ENCODE measurements around the gene CSF3.

DNA sequence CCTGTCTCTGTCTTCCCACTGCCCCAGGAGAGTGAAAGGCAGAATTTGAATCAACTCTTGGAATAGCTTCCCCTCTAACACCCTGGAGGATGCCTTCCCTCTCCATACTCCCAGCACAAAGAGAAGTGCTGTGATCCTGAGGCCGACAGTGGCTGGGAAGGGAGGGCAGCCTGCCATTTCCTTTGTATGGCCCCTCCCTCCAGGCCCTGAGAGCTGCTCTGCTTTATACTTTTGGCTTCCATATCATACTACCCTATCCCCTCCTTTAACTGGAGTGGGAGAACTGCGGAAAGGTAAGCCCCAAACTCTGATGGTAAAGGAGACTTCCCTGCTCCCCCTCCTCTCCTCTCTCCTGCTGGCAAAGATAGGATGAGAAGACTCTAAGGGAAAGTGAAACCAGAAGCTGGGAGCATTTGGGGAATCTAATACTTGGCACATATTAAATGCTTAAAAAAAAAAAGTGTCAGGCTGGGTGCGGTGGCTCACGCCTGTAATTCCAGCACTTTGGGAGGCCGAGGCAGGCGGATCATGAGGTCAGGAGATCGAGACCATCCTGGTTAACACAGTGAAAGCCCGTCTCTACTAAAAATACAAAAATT lies 43.0 kb downstream of the CSF3 start:
- TF ChIP-seq, protein P1, sequence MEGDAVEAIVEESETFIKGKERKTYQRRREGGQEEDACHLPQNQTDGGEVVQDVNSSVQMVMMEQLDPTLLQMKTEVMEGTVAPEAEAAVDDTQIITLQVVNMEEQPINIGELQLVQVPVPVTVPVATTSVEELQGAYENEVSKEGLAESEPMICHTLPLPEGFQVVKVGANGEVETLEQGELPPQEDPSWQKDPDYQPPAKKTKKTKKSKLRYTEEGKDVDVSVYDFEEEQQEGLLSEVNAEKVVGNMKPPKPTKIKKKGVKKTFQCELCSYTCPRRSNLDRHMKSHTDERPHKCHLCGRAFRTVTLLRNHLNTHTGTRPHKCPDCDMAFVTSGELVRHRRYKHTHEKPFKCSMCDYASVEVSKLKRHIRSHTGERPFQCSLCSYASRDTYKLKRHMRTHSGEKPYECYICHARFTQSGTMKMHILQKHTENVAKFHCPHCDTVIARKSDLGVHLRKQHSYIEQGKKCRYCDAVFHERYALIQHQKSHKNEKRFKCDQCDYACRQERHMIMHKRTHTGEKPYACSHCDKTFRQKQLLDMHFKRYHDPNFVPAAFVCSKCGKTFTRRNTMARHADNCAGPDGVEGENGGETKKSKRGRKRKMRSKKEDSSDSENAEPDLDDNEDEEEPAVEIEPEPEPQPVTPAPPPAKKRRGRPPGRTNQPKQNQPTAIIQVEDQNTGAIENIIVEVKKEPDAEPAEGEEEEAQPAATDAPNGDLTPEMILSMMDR (conservative IDR thresholded peaks at IDR 0.05; ENCODE audit: low read depth, low read length), result no peak
- TF ChIP-seq EZH2 (IDR thresholded peaks at IDR 0.05; ENCODE audit: low read length, unreplicated experiment), result no peak
- no peak for TF ChIP-seq EZH2phosphoT487 (IDR thresholded peaks at IDR 0.05; ENCODE audit: borderline replicate concordance, low read length)

All from PC-3 (cell line).